GM19238 (cell line): ENCODE results near the gene ZRSR2.
A peak's percentile ranks its signal among the peaks of the same experiment; 100 is the strongest.
"Not testable (repeated sequence)": the region's sequence is repeated elsewhere in the genome, so short reads cannot be mapped to it uniquely, and the experiment has no call there.

Source experiments
- DNase-seq: peaks from one replicate; pipeline ENCODE4 v3.0.0; 2011; ENCODE audit warnings: low spot score; ENCODE audit not compliant: insufficient read length

The ZRSR2 gene, protein sequence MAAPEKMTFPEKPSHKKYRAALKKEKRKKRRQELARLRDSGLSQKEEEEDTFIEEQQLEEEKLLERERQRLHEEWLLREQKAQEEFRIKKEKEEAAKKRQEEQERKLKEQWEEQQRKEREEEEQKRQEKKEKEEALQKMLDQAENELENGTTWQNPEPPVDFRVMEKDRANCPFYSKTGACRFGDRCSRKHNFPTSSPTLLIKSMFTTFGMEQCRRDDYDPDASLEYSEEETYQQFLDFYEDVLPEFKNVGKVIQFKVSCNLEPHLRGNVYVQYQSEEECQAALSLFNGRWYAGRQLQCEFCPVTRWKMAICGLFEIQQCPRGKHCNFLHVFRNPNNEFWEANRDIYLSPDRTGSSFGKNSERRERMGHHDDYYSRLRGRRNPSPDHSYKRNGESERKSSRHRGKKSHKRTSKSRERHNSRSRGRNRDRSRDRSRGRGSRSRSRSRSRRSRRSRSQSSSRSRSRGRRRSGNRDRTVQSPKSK

DNA sequence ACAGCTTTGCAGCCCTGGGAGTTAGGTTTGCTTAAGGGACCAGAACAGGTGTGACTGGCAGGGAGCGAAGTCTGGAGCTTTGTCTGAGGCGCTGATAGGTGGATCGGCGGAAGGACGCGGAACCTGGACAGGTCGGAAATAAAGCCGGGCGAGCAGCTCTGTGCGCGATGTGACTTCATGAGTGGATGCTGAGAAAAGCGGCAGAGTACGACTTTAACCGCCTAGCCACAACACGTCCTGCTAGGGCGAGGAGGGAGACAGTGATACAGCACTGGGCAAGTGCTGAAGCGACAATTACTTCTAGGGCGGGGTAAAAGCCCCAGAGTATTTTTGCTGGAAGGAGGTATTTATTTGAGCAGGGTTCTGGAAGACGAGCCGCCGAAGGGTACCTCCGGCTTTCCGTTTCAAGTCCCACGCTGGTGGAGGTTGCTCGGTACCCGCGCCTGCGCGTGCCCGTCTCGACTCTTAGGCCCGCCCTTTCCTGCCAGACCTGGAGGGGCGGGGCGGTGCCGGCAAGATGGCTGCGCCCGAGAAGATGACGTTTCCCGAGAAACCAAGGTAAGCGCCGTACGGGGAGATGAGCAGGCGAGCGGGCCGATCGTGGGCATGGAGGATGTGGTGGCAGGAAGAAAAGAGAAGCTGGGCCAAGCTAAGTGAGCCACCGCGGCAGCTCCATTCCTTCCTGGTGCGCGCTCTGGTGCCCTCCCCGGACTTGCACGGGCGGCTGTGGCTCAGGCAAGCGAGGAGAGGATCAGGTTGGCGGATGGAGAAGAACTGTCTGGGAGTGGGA, at the start of gene ZRSR2:
TSS of gene ZRSR2 (plus strand) at position 506 of the 790 bp plus-strand sequence. CDS start at position 518, 12 bp downstream.
- DNase-seq = peak; percentile 91

DNA sequence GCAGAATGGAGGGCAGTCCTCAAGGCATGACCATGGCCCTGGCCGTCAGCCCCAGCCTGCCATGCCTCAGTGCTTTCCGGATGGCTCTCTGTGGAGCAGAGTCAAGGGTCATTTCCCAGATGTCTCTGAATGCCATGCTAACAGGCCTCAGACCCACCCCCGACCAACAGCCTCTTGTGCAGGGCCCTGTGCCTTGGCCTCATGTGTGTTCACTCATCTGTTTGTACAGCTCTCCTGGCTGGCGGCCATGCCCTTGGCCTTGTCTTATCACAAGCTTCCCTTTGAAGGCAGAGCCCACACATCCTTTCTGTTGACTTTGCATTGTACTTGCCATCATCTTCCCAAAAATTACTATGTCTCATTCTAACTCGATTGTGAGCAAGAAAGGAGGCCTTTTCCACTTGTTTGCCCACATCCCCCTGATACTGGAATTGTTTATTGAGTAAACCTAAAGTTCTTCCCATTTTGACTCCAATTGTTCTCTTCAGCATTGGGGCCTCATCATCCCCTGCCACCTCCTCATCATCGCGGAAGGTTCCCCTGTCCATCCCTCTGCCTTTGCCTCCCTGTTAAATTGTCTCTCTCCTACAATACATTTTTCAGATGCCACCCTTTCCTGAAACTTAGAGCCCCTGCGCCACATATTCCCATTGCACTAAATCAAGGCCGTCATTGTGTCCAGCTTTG, 46.0 kb upstream of the ZRSR2 start:
- DNase-seq = no peak

GRCh38 chrX:15745179-15745578, 45.1 kb upstream of the ZRSR2 start:
- no peak for DNase-seq

DNA sequence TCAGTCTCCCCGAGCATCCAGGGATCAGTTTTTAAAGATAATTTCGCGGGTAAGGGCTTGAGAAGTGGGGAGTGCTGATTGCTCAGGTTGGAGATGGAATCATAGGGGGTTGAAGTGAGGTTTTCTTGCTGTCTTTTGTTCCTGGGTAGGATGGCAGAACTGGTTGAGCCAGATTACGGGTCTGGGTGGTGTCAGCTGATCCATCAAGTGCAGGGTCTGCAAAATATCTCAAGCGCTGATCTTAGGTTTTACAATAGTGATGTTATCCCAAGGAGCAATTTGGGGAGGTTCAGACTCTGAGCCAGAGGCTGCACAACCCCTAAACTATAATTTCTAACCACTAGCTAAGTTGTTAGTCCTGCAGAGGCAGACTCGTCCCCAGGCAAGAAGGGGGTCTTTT, 43.6 kb upstream of the ZRSR2 start:
- DNase-seq = not testable (repeated sequence)

- DNase-seq = no peak
Observed at GRCh38 chrX:15747626-15748173, 42.6 kb upstream of the ZRSR2 start.

GRCh38 chrX:15748841-15749240, 41.4 kb upstream of the ZRSR2 start:
- DNase-seq = no peak

- peak; percentile 23 for DNase-seq
Observed at GRCh38 chrX:15749642-15750610, 40.4 kb upstream of the ZRSR2 start.

DNA sequence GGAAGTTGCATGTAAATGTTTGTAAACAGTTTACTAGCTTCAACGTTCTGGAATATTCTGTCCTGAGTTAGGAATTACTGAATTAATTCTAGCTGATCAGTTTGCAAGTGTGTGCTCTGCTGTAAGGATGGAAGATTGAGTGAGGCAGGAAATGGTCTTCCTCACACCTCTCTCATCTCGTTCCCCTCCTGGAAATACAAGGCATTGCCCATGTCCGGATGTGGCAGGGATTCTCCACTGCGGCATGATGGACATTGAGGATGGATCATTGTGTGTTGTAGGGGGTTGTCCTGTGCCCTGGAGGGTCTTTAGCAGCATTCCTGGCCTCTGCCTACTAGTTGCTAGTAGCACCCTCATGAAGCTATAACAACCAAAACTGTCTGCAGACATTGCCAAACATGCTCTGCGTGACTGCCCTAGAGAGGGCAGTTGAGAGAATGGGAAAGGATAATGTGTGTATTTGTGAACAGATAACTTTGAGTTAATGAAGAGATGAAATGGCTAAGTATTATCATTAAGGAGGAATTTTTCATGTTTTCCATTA, 39.6 kb upstream of the ZRSR2 start:
- no peak for DNase-seq

GRCh38 chrX:15751155-15751819, 39.0 kb upstream of the ZRSR2 start:
- DNase-seq = no peak

DNA sequence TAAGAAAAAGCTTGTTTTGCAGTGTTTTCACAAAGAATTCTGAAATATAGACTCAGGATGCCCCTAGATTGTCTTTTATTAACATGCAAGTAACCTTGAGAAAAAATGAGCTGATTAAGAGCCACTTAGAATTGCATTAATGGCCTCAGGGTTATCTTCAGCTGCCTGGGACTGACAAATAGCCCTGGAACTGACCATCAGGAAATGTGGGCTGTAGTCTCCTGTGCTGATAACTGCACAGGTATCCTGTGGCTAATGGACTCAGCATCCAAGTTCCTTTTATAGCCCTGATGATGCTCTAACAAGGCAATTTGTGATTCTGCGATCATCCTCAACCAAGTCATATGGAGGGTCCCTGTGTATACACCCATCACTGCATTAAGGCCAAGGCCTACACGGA, 35.2 kb upstream of the ZRSR2 start:
- no peak for DNase-seq

DNA sequence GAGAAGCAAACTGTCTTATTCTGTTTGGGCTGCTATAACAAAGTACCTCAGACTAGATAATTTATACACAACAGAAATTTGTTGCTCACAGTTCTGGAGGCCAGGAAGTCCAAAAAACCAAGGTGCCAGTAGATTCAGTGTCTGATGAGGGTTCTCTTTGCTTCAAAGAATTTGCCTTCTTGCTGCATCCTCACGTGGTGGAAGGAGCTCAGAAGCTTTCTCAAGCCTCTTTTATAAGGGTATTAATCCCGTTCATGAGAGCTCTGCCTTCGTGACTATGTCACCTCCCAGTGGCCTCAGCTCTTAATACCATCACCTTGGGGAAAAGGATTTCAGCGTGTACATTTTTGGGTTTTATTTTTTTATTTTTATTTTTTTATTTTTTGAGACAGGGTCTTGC, 32.1 kb upstream of the ZRSR2 start:
- no peak for DNase-seq

- DNase-seq = not testable (repeated sequence)
Observed at GRCh38 chrX:15759886-15760285, 30.4 kb upstream of the ZRSR2 start.

DNA sequence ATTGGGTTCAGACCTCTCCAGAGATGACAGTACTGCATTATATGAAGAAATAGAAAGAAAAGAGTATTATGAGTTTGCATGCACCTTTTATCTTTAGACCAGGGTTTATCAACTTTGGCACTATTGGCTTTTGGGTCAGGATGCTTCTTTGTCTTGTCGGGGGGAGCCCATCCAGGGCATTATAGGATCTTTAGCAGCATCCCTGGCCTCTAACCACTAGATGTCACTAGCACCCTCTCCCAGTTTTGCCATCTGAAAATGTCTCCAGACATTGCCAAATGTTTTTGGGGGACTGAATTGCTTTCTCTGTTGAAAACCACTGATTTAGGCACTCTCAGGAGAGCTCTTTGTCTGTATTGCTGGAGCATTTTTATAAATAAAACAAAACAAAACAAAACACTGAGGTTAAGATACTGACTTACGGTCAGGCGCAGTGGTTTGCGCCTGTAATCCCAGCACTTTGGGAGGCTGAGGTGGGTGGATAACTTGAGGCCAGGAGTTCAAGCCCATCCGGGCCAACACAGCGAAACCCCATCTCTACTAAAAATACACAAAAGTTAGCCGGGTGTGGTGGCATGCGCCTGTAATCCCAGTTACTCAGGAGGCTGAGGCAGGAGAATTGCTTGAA, 28.6 kb upstream of the ZRSR2 start:
- DNase-seq = peak; percentile 43

DNA sequence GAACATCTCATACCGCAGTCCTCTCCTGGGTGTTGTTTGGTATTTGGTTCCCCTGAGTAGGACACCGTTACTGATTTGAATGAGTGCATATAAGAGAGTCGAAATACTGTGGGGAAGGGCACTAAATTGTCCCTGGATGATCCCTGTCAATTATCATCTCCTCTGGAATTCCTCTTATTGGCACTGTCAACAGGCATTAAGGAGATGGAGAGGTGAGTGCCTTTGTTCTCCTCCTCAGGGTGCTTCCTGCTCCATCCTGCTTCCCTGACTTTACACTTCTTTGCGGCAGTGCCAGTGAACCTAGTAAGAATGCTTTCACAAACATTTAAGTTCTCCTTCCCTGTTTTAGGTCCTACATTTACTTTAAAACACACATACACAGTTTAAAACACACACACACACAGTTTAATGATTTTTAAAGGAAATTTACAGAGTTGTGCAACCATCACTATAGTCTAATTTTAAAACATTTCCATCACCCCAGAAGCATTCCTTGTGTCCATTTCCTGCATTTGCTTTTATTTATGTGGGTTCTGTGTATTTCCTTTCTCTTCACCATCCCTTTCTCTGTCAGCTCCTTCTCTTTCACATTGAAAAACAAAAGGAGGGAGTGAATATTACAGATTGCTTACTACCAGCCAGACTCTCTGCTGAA, 20.9 kb upstream of the ZRSR2 start:
- no peak for DNase-seq

DNA sequence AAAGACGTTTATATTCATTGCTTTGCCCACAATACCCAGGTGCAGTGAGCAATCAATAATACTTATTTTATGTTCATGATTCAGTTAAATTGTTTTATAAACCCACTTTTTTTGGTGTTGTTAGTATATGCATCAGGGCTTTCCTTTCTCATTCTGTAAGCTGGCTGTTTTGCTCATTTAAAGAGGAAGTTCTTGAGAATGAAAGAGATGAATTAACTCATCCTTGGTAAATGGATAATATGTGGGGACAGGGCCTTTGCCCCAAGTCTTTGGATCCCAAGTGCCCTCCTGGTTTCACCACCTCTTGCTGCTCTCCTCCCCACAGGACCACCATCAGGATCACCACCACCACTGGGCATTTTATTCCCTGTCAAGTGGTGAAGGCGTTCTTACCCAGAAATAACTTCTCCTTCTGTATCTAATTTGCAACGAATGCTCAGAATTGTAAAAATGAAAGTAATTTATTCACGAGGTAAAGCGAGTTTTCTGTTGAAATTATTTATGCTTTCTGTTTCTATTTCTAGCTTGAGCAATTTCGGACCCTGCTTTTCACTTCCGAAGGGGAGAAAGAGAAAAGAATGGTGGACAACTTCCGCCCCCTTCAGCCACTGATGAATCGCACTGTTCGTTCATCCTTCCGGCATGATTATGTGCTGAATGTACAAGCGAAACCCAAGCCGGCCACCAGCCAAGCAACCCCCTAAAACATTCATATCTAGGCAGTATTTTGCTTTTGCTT, 8.2 kb upstream of the ZRSR2 start:
- DNase-seq = peak; percentile 34

- DNase-seq = no peak
Observed at GRCh38 chrX:15785176-15785750, 5.0 kb upstream of the ZRSR2 start.

- no peak for DNase-seq
Observed at GRCh38 chrX:15786915-15787314, 3.4 kb upstream of the ZRSR2 start.
